ENCODE data around the gene GLG1. TPM values are rescaled to one million over a fixed set of nuclear protein-coding genes. Genes with fewer than 3 reads are reported as not detected.

GLG1 gene
- total RNA-seq, 1 donor from 2014 or later, result 153 TPM

GRCh38 chr16:74601126-74601871 is 5.6 kb downstream of the GLG1 start:
- H3K4me2 ChIP-seq (ENCODE audit: low read length), result peak overlapping the region; percentile 3
- peaks cover 95% of the 10 kb centered on the region for H3K79me2 ChIP-seq (ENCODE audit: insufficient read depth, low read length)
- TF ChIP-seq CTCF (IDR thresholded peaks at IDR 0.05; ENCODE audit: insufficient read depth, low read depth, low read length), result no peak
- TF ChIP-seq EZH2 (IDR thresholded peaks at IDR 0.05; ENCODE audit: insufficient read depth, low read length), result no peak
- FAIRE-seq (no peak), DNase-seq (ENCODE audit: low read depth) (no peak)
- no peaks in the 10 kb centered on the region for H3K9me3 Mint-ChIP-seq (ENCODE audit: unreplicated experiment)
- H4K20me1 ChIP-seq (ENCODE audit: insufficient read depth, low read length), result peaks cover 85% of the 10 kb centered on the region
- no peak overlapping the region for H3K9ac ChIP-seq (ENCODE audit: low read length)
- no peaks in the 10 kb centered on the region for H3K27me3 Mint-ChIP-seq (ENCODE audit: low read depth, unreplicated experiment)
- H3K4me1 Mint-ChIP-seq (ENCODE audit: low read depth, unreplicated experiment), result peaks cover 18% of the 10 kb centered on the region
- H3K36me3 ChIP-seq (ENCODE audit: insufficient read depth, low read length), result peaks cover 3% of the 10 kb centered on the region
- no peak overlapping the region for H3K4me3 ChIP-seq (ENCODE audit: insufficient read depth, low read depth, low read length)
- no peaks in the 10 kb centered on the region for H3K9me3 ChIP-seq (ENCODE audit: insufficient read depth, low read depth, low read length)
- no peaks in the 10 kb centered on the region for H3K27me3 ChIP-seq (ENCODE audit: insufficient read depth, low read length)
- peaks cover 11% of the 10 kb centered on the region for H3K4me1 ChIP-seq (ENCODE audit: insufficient read depth, low read length)
- no peak overlapping the region for H3K4me3 Mint-ChIP-seq (ENCODE audit: unreplicated experiment)
- peaks cover 9% of the 10 kb centered on the region for H3K36me3 Mint-ChIP-seq (ENCODE audit: low read depth, unreplicated experiment)
- no peak overlapping the region for H2AFZ ChIP-seq (ENCODE audit: low read depth, low read length)
- no peak overlapping the region for H3K27ac ChIP-seq (ENCODE audit: low read depth, low read length)
- H3K27ac Mint-ChIP-seq (ENCODE audit: unreplicated experiment), result no peak overlapping the region

GRCh38 chr16:74596586-74596985 is 10.3 kb downstream of the GLG1 start:
- FAIRE-seq (no peak), DNase-seq (ENCODE audit: low read depth) (no peak)
- H3K36me3 Mint-ChIP-seq (ENCODE audit: low read depth, unreplicated experiment), result peaks cover 10% of the 10 kb centered on the region
- no peaks in the 10 kb centered on the region for H3K27me3 Mint-ChIP-seq (ENCODE audit: low read depth, unreplicated experiment)
- H3K4me3 Mint-ChIP-seq (ENCODE audit: unreplicated experiment), result no peak overlapping the region
- H2AFZ ChIP-seq (ENCODE audit: low read depth, low read length), result no peak overlapping the region
- no peaks in the 10 kb centered on the region for H3K9me3 ChIP-seq (ENCODE audit: insufficient read depth, low read depth, low read length)
- peaks cover 78% of the 10 kb centered on the region for H4K20me1 ChIP-seq (ENCODE audit: insufficient read depth, low read length)
- H3K79me2 ChIP-seq (ENCODE audit: insufficient read depth, low read length), result peaks cover 90% of the 10 kb centered on the region
- no peak overlapping the region for H3K9ac ChIP-seq (ENCODE audit: low read length)
- no peaks in the 10 kb centered on the region for H3K27me3 ChIP-seq (ENCODE audit: insufficient read depth, low read length)
- H3K4me2 ChIP-seq (ENCODE audit: low read length), result no peak overlapping the region
- no peak overlapping the region for H3K27ac Mint-ChIP-seq (ENCODE audit: unreplicated experiment)
- peaks cover 4% of the 10 kb centered on the region for H3K4me1 ChIP-seq (ENCODE audit: insufficient read depth, low read length)
- H3K4me1 Mint-ChIP-seq (ENCODE audit: low read depth, unreplicated experiment), result peaks cover 19% of the 10 kb centered on the region
- peaks cover 3% of the 10 kb centered on the region for H3K36me3 ChIP-seq (ENCODE audit: insufficient read depth, low read length)
- H3K4me3 ChIP-seq (ENCODE audit: insufficient read depth, low read depth, low read length), result no peak overlapping the region
- TF ChIP-seq CTCF (IDR thresholded peaks at IDR 0.05; ENCODE audit: insufficient read depth, low read depth, low read length), result no peak
- TF ChIP-seq EZH2 (IDR thresholded peaks at IDR 0.05; ENCODE audit: insufficient read depth, low read length), result no peak
- no peaks in the 10 kb centered on the region for H3K9me3 Mint-ChIP-seq (ENCODE audit: unreplicated experiment)
- H3K27ac ChIP-seq (ENCODE audit: low read depth, low read length), result no peak overlapping the region

- Histone ChIP-seq H4K20me1 (ENCODE audit: insufficient read depth, low read length) (peaks cover 78% of the 10 kb centered on the region), H3K9ac (ENCODE audit: low read length) (no peak overlapping the region), H3K4me3 (ENCODE audit: insufficient read depth, low read depth, low read length) (no peak overlapping the region), H3K9me3 (ENCODE audit: insufficient read depth, low read depth, low read length) (no peaks in the 10 kb centered on the region), H3K27ac (ENCODE audit: low read depth, low read length) (no peak overlapping the region), H3K4me2 (ENCODE audit: low read length) (no peak overlapping the region), H3K4me1 (ENCODE audit: insufficient read depth, low read length) (peaks cover 4% of the 10 kb centered on the region), H2AFZ (ENCODE audit: low read depth, low read length) (no peak overlapping the region), H3K27me3 (ENCODE audit: insufficient read depth, low read length) (no peaks in the 10 kb centered on the region), H3K79me2 (ENCODE audit: insufficient read depth, low read length) (peaks cover 87% of the 10 kb centered on the region), H3K36me3 (ENCODE audit: insufficient read depth, low read length) (peaks cover 3% of the 10 kb centered on the region)
- no peak for DNase-seq (ENCODE audit: low read depth)
- Mint-ChIP-seq H3K4me1 (ENCODE audit: low read depth, unreplicated experiment) (peaks cover 9% of the 10 kb centered on the region), H3K4me3 (ENCODE audit: unreplicated experiment) (no peak overlapping the region), H3K36me3 (ENCODE audit: low read depth, unreplicated experiment) (peaks cover 10% of the 10 kb centered on the region), H3K9me3 (ENCODE audit: unreplicated experiment) (no peaks in the 10 kb centered on the region), H3K27me3 (ENCODE audit: low read depth, unreplicated experiment) (no peaks in the 10 kb centered on the region), H3K27ac (ENCODE audit: unreplicated experiment) (no peak overlapping the region)
- TF ChIP-seq CTCF (IDR thresholded peaks at IDR 0.05; ENCODE audit: insufficient read depth, low read depth, low read length) (no peak), EZH2 (IDR thresholded peaks at IDR 0.05; ENCODE audit: insufficient read depth, low read length) (no peak)
- FAIRE-seq, result no peak
Measured at GRCh38 chr16:74592847-74593246, 14.1 kb downstream of the GLG1 start.
